PC-9 (cell line): Measurements from ENCODE around the gene OSGIN1.

Experiments used
- CTCF ChIP-seq: fragments of 200-600 bp; sonication (generic); conservative IDR thresholded peaks from 2 replicates; pipeline ENCODE4 v1.6.1; 2017; ENCODE audit warnings: mixed run types, antibody characterized with exemption, mild to moderate bottlenecking, moderate library complexity
- EZH2 ChIP-seq: fragments of 200-600 bp; sonication (generic); IDR thresholded peaks from 2 replicates; pipeline ENCODE4 v1.8.0; 2017; ENCODE audit warnings: antibody characterized with exemption, low read depth

- TF ChIP-seq CTCF (no peak), EZH2 (no peak)
These were observed 42.7 kb downstream of the OSGIN1 start for GRCh38 chr16:83995754-83996153.
